ENCODE measurements around the gene GRHL1.
"Not testable (repeated sequence)": the region's sequence is repeated elsewhere in the genome, so short reads cannot be mapped to it uniquely, and the experiment has no call there.

The GRHL1 gene

DNA sequence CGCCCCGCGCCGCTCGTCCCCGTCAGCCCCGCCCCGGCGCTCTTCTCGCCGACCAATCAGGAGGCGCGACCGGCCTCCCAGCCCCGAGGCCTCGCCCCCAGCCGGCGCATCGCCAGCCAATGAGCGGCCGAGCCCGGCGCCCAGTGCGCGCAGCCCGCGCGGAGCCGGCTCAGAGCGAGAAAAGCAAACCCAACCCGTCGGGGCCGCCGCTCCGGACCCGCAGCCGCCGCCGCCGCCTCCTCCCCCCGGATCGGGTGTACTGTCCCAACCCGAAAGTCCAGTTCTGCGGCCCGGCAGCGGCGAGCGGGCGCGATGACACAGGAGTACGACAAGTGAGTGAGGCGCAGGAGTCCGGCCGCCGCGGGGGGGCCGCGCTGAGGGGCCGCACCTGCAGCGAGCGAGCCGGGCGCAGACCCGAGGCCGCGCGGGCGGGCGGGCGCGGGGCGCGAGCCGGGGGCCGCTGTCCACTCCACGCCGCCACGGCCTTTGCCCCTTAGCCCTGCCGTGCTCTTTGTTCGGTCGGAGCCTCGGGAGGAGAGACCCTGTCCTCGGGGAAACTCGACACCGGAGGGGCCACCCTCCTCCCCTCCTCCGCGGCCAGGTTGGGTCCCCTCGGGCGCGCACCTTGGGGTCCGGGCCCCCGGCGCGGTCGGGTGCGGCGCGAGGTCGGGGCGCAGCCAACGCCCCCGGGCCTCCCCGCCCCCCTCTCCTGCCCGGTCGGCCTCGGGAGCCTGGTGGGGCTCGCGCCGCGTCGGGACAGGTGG is at the start of gene GRHL1:
TSS of gene GRHL1 (plus strand) at position 172 of the 764 bp plus-strand sequence. CDS start at position 313, 141 bp downstream.
- DNase-seq (ENCODE audit: low read depth): peak; percentile 76

GRCh38 chr2:9905413-9905812 is 46.1 kb upstream of the GRHL1 start:
- no peak for DNase-seq (ENCODE audit: low read depth)

GRCh38 chr2:9907402-9907801 is 44.1 kb upstream of the GRHL1 start:
- DNase-seq (ENCODE audit: low read depth): no peak

GRCh38 chr2:9908639-9909038 is 42.9 kb upstream of the GRHL1 start:
- no peak for DNase-seq (ENCODE audit: low read depth)

DNA sequence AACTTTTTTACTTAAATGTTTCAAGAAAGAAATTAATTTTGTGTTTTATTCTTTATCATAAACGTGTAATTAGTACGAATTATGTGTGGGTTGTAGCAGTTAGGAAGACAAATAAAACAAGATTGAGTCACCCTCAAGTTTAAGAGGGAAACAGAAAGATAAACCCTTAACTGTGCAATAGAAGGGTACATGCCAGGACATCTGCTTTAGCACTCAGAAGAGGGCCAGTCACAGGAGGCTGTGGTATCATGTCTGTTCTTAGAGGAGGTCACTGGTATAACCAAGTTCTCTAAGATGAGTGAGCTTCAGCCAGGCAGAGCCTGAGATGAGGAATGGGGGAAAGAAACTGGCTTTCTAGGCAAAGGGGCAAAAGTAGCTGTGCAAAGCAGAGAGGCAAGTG is 42.4 kb upstream of the GRHL1 start:
- peak; percentile 23 for DNase-seq (ENCODE audit: low read depth)

DNA sequence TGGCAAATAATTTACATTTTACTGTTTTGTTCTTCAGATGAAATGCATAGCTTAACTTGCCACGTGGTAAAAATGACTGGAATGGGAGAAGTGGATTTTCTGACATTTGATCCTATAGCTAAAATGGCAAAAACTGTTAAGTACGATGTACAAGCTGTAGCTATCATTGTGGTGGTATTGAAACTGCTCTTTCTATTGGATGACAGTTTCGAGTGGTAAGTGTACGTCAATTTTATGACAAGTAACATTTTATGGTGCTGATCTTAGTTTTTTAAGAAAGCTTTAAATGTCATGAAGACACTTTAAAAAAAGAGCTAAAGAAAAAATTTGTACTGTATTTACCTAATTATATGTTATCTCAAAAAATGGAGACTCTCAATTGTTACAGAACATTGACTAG is 40.8 kb upstream of the GRHL1 start:
- no peak for DNase-seq (ENCODE audit: low read depth)

DNA sequence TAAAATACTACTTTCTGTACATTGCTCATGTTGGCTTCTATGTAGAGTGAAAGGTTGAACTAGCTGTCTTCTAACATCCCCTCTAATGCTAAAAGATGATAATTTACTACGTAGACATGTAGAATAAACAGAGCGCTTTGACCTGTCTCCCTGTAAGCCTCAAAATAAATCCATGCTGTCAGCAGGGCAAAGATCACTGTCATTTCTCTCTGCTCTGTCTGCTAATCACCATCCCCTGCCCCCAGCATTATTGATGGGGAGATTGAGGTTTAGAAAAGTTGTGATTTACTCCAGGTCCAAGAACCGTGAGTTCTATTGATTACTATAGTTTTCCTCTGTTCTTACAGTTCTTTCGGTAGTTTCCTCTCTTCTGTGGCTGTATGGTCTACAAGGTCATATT is 39.0 kb upstream of the GRHL1 start:
- DNase-seq (ENCODE audit: low read depth): no peak

GRCh38 chr2:9914384-9915065 is 37.0 kb upstream of the GRHL1 start:
- peak; percentile 78 for DNase-seq (ENCODE audit: low read depth)

- DNase-seq (ENCODE audit: low read depth): no peak
Observed at GRCh38 chr2:9918275-9918674, 33.2 kb upstream of the GRHL1 start.

GRCh38 chr2:9919512-9919911 is 32.0 kb upstream of the GRHL1 start:
- DNase-seq (ENCODE audit: low read depth): no peak

- DNase-seq (ENCODE audit: low read depth): not testable (repeated sequence)
Observed at GRCh38 chr2:9927020-9927419, 24.5 kb upstream of the GRHL1 start.

DNA sequence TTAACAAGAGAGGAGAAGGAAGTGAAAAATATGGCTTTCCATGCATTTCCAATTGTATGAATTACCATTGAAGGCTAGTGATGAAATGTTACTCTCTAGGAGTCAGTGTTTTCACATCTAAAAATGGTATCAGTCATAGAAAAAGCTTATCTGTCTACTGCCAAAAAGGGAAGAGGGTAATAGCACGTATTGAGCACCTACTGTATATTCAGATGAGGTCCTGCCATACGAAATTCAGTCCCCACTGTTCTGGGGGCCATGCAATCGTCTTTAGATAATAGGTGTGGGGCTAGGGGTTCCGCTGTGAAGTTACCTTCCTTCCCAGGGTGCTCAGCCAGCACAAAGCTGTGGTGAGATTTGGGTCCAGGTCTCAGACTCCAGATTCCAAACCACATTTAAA is 14.2 kb upstream of the GRHL1 start:
- no peak for DNase-seq (ENCODE audit: low read depth)

DNA sequence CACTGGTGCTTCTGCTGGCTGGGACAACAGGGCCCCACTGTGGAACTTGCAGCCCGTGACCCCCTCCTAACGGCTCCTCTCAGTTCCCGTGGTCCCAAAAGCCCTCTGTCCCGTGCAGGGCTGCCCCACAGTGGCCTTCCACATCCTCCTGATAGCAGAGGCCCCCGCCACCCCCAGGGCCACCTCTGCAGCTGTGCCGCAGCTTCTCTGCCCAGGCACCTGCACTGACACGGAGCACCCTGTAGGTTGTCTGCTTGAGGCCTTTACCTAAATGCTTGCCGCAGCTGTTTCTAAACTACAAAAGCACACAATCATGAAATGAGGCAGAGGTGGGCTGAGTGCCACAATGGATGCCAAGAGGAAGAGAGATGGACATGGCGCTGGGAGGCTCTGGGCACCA is 13.5 kb upstream of the GRHL1 start:
- no peak for DNase-seq (ENCODE audit: low read depth)

DNA sequence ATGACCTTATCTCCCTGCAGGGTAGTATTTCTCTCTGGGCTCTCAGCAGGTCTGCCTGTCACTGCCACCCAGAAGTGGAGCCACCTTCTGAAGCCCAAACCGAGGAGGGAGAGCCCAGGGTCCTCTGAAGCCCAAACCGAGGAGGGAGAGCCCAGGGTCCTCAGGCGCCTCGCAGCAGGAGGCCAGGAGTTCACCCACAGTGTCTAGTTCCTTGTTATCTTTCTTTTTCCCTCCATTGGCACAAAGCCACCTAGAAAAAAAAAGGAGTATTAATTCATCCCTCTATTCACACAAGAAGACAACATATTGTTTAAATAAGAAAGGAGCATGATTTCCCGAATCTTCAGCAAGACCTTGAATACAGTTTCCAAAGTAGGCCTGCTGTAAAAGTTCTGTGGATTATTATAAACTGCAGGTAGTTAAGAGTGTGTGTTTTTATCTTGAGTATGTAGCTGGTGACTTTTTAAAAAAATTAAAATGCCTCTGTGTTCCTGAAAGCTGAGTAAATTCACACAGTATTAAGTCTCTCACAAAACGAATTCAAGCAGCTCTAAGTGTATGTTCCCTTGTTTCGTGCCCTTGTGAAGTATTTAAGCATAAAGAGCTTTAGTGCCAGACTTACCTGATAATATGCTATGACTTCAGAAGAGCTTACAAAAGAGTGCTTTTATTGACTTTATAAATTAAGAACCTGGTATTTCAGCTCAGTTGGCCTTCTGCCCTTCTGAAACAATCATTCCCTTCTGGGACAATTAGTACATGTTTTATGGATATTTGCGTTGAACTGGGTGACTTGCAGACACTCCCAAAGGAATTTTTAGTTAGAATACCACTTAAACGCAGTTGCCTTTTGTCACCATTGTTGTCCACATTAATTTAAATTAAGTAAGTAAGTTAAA is 11.7 kb upstream of the GRHL1 start:
- DNase-seq (ENCODE audit: low read depth): no peak

DNA sequence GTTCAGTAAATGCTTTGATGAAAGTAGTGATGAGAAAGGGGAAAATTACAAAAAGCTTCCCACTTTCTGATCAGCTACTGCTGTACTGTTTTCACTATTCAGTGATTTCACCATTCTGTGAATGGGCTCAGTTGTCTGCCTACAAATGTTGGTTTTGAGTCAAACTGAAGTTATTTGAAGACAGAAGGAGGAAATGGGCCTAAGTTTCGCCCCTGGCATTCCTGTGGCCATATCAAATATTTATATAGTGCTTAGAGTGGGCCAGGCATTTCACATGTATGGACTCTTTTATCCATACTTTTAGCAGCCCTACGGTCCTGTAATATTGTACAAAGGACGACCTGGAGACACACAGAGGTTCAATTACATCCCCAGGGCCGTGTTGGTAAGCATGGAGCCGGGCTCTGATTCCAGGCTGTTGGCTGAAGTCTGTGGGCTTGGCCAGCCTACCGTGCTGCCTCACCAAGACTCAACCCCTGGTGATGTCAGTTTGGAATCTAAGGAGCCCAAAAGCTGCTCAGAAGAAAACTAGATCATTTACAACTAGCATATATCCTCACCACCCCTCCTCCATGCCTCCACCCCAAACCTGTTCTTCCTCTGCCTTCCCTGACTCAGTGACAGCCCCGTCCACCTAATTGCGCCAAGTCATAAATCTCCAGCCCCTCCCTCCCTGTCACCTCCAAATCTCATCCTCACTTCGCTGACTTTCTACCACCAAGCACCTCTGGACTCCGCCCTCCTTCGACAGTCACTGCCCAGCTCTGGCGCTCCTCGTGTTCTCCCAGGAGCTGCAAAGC is 10.1 kb upstream of the GRHL1 start:
- peak; percentile 62 for DNase-seq (ENCODE audit: low read depth)

DNA sequence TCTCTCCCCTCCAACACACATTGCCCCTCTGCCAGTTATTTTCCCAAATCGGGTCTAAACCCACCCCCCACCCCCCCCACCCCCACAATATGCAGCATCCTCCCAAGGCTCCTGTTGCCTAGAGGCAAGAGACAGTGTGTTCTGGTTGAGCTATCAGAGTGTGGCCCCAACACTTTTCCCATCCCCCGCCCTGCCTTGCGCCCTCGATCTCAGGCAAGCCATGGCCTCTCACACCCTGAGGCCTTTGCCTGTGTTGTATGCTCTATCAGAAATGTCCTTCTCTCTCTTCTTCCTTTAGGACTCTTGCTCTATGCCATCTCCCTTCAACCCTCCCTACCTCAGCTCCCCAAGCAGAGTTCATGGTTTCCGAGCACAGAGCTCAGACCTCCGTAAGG is 9.5 kb upstream of the GRHL1 start:
- no peak for DNase-seq (ENCODE audit: low read depth)

DNA sequence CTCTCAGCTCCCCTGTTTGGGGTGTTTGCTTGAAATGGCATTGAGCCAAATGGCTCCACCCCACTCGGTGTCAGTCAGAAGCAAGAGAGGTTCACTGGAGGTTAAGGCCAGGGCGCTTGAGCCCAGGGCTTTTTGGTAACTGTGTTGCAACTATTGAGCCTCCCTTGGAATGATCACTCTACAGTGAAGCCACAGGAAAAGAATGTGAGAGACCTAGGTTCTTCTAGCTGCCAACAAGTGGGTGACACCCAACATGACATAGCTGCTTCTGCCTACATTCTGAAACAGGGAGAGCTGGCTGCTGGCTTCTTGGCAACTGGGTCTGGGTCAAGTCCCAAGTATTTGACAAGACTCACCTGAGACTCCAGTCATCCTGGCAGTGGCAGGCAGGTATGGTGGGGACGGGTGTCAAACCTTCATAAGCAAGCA is 7.1 kb upstream of the GRHL1 start:
- DNase-seq (ENCODE audit: low read depth): no peak

DNA sequence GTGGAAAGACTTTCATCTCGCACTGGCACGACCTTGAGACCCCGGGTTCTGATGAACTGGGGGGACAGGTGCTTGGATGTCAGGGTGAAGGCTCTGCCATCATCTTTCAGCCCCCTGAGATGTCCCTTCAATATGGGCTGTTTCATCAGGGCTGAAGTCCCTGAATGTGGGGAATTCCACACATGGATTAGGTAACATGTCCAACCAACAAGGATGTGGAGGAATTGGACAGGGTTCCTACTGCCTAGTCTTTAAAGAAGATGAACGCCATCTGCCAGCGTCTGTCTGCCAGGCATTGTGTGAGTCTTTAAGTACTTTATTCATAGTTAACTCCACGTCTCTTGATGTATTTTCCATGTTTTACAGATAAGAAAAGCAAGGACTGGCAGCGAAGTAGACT is 5.9 kb upstream of the GRHL1 start:
- no peak for DNase-seq (ENCODE audit: low read depth)

DNA sequence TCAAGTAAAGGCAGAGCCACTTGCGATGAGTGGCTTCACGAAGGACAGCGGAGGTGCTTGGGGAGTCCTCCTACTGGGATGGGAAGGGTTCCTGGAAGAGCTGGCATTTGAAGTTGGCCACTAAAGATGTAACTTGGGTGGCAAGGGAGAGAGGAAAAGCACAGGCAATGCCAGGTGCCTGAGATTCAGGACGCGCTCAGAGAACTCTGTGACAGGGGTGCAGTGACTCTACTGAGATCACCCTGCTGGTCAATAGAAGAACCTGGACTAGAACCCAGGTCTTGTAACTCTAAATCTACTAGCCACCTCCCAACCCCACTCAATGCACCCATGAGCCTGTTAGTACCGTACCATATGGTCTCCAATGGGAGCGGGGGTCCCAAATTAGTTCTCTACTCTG is 5.4 kb upstream of the GRHL1 start:
- DNase-seq (ENCODE audit: low read depth): no peak

DNA sequence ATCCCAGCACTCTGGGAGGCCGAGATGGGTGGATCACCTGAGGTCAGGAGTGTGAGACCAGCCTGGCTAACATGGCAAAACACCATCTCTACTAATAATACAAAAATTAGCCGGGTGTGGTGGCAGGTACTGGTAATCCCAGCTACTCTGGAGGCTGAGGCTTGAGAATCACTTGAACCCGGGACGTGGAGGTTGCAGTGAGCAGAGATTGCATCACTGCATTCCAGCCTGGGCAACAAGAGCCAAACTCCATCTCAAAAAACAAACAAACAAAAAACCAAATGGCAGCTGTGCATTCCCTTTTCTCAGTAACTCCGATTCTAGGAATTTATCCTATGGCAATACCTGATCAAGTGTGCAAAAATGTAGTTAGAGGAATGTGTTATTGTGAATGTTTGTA is 4.7 kb upstream of the GRHL1 start:
- DNase-seq (ENCODE audit: low read depth): no peak

DNA sequence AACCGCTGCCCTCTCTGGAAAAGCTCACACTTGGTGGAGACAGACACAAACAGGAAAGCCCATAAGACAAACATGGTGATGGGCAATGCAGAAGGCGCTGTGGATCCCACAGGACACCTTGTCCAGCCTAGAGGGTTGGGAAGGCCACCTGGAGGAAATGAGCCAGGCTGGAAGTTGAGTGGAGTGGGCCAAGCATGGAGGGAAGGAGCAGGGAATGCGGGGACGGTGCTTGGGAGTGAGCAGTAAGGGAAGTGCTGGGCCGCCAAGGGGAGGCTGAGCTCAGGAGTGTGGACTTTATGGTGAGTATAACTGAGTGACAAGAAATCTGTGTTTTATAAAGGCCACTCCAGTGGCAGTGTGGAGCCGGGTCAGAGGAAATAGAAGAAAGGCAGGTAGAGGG is 2.8 kb upstream of the GRHL1 start:
- DNase-seq (ENCODE audit: low read depth): no peak
